Gastrocnemius medialis (tissue), 4 donors: ENCODE results near the gene SSR1. TPM values are rescaled to one million over a fixed set of nuclear protein-coding genes. Genes with fewer than 3 reads are reported as not detected.
A peak's percentile ranks its signal among the peaks of the same experiment; 100 is the strongest.

Source experiments
- ATAC-seq, 2 donors: fragments of 150-250 bp; one replicate each; pipeline ENCODE4 v1.9.1; 2016
- DNase-seq, 2 donors: peaks; one replicate each; pipeline ENCODE4 v3.0.0-alpha.2; 2019
- H3K27ac ChIP-seq, 4 donors: fragments of 200-600 bp; sonication (generic); 1 replicate in 1 of 4; 2 replicates in 3 of 4; pipeline ENCODE4 v1.5.1; 2016 to 2018; ENCODE audit warnings: mild to moderate bottlenecking in 2 of 4, moderate library complexity in 1 of 4
- H3K27me3 ChIP-seq, 3 donors: fragments of 200-600 bp; sonication (generic) in 2 of 3; 1 replicate in 1 of 3; 2 replicates in 2 of 3; pipeline versions ENCODE4 v1.5.1 to v1.6.0; 2016 to 2019; ENCODE audit warnings: mild to moderate bottlenecking in 1 of 3, moderate library complexity in 1 of 3
- H3K36me3 ChIP-seq, 2 donors: fragments of 200-600 bp; sonication (generic) in 1 of 2; one replicate each; pipeline ENCODE4 v1.5.1; 2017 to 2018
- H3K4me1 ChIP-seq, 2 donors: fragments of 200-600 bp; sonication (generic) in 1 of 2; one replicate each; pipeline ENCODE4 v1.5.1; 2016 to 2017; ENCODE audit warnings: mild to moderate bottlenecking in 2 of 2
- H3K4me3 ChIP-seq, 4 donors: fragments of 200-600 bp; sonication (generic) in 3 of 4; 1 replicate in 1 of 4; 2 replicates in 3 of 4; pipeline ENCODE4 v1.5.1; 2016 to 2019; ENCODE audit warnings: mild to moderate bottlenecking in 2 of 4
- H3K9me3 ChIP-seq, 3 donors: fragments of 200-600 bp; sonication (generic) in 2 of 3; 1 replicate in 1 of 3; 2 replicates in 2 of 3; pipeline ENCODE4 v1.5.1; 2016 to 2019
- CTCF ChIP-seq, 5 experiments: fragments of 450-650 bp in 3 of 5; fragments of 200-600 bp in 2 of 5; sonication (generic) in 2 of 5; IDR thresholded peaks in 4 of 5; conservative IDR thresholded peaks in 1 of 5; 1 replicate in 4 of 5; 2 replicates in 1 of 5; pipeline ENCODE4 v1.5.1; 2016 to 2019; ENCODE audit warnings: antibody characterized with exemption in 5 of 5, mild to moderate bottlenecking in 3 of 5, moderate library complexity in 3 of 5
- POLR2A ChIP-seq, 2 donors: fragments of 450-650 bp; IDR thresholded peaks; one replicate each; pipeline ENCODE4 v1.6.1; 2017; ENCODE audit warnings: antibody characterized with exemption in 2 of 2, mild to moderate bottlenecking in 2 of 2, moderate library complexity in 2 of 2
- in situ Hi-C, 4 donors: fragments of 200-750 bp; cut with MboI; loops; one replicate each; pipeline versions ENCODE4 v1.15.0 to v1.8.0; 2017; ENCODE audit warnings: low sequenced_read_pairs in 4 of 4
- intact Hi-C: fragments of 100-400 bp; cut with DNase I; formaldehyde crosslinking; loops from one replicate; pipeline ENCODE4 v1.15.1; 2023; ENCODE audit warnings: low total_unique reads
- total RNA-seq, 4 donors: library from RNA; depleted of rRNA; stranded (reverse); fragments of >200 nt; gene quantifications; one replicate each; pipeline versions ENCODE4 v1.1.0 to v1.2.3, GENCODE V29; 2016

SSR1 gene
- total RNA-seq, 4 donors from 2014 or later, result 11.8 to 36.8 (median 18.6) TPM

GRCh38 chr6:7255918-7256317 is 57.1 kb downstream of the SSR1 start:
- H3K27ac ChIP-seq, result peak overlapping the region in 3 of 4 donors; percentile 57 to 73 (median 67)
- in situ Hi-C loops, result no loop called here

GRCh38 chr6:7254980-7255835 is 57.8 kb downstream of the SSR1 start:
- no peak overlapping the region for H3K4me3 ChIP-seq
- TF ChIP-seq CTCF (IDR thresholded peaks at IDR 0.05 in 4 of 5, conservative IDR thresholded peaks at IDR 0.05 in 1 of 5), result no peak
- TF ChIP-seq POLR2A (IDR thresholded peaks at IDR 0.05), result no peak
- no peak for DNase-seq
- no peaks in the 10 kb centered on the region for H3K27me3 ChIP-seq
- ATAC-seq, result peak; percentile 40 to 70
- peaks cover 0 to 8% (median 0%) of the 10 kb centered on the region in 3 donors for H3K9me3 ChIP-seq
- H3K4me1 ChIP-seq, result peaks cover under 1 to 5% of the 10 kb centered on the region in 2 donors
- H3K36me3 ChIP-seq, result peaks cover 2 to 11% of the 10 kb centered on the region in 2 donors
- intact Hi-C loops (no loop called here), in situ Hi-C loops (no loop called here)
- H3K27ac ChIP-seq, result peak overlapping the region; percentile 57 to 74 (median 70)

More at GRCh38 chr6:7255918-7256317, 57.1 kb downstream of the SSR1 start:
- H3K4me1 ChIP-seq, result peaks cover 6 to 11% of the 10 kb centered on the region in 2 donors
- H3K36me3 ChIP-seq, result peaks cover 0 to 7% of the 10 kb centered on the region in 2 donors
- H3K4me3 ChIP-seq, result no peak overlapping the region
- DNase-seq (no peak), ATAC-seq (no peak)
- H3K27me3 ChIP-seq, result no peaks in the 10 kb centered on the region
- TF ChIP-seq CTCF (IDR thresholded peaks at IDR 0.05 in 4 of 5, conservative IDR thresholded peaks at IDR 0.05 in 1 of 5) (no peak), POLR2A (IDR thresholded peaks at IDR 0.05) (no peak)
- peaks cover 0 to 8% (median 0%) of the 10 kb centered on the region in 3 donors for H3K9me3 ChIP-seq
- intact Hi-C loops, result no loop called here

GRCh38 chr6:7252390-7252789 is 60.6 kb downstream of the SSR1 start:
- TF ChIP-seq POLR2A (IDR thresholded peaks at IDR 0.05) (no peak), CTCF (IDR thresholded peaks at IDR 0.05 in 4 of 5, conservative IDR thresholded peaks at IDR 0.05 in 1 of 5) (no peak)
- DNase-seq (no peak), ATAC-seq (peak in 1 of 2 donors; percentile 21)
- in situ Hi-C loops, result no loop called here
- H3K4me1 ChIP-seq, result peaks cover 0 to 5% of the 10 kb centered on the region in 2 donors
- no peaks in the 10 kb centered on the region for H3K27me3 ChIP-seq
- intact Hi-C loops, result no loop called here
- no peak overlapping the region for H3K4me3 ChIP-seq
- peaks cover 2 to 39% of the 10 kb centered on the region in 2 donors for H3K36me3 ChIP-seq
- peaks cover 0 to 8% (median 0%) of the 10 kb centered on the region in 3 donors for H3K9me3 ChIP-seq
- H3K27ac ChIP-seq, result peak overlapping the region in 2 of 4 donors; percentile 20 to 49

GRCh38 chr6:7251646-7252260 is 61.2 kb downstream of the SSR1 start:
- H3K9me3 ChIP-seq, result peaks cover 0 to 8% (median 0%) of the 10 kb centered on the region in 3 donors
- no peak overlapping the region for H3K4me3 ChIP-seq
- peak overlapping the region in 2 of 4 donors; percentile 20 to 49 for H3K27ac ChIP-seq
- in situ Hi-C loops (no loop called here), intact Hi-C loops (no loop called here)
- ATAC-seq (no peak), DNase-seq (no peak)
- peaks cover 2 to 46% of the 10 kb centered on the region in 2 donors for H3K36me3 ChIP-seq
- no peaks in the 10 kb centered on the region for H3K27me3 ChIP-seq
- peaks cover 0 to 5% of the 10 kb centered on the region in 2 donors for H3K4me1 ChIP-seq
- no peak for TF ChIP-seq CTCF (IDR thresholded peaks at IDR 0.05 in 4 of 5, conservative IDR thresholded peaks at IDR 0.05 in 1 of 5)
- TF ChIP-seq POLR2A (IDR thresholded peaks at IDR 0.05), result no peak
